ENCODE results near the gene SECISBP2.
"Not testable (repeated sequence)": the region's sequence is repeated elsewhere in the genome, so short reads cannot be mapped to it uniquely, and the experiment has no call there.

The SECISBP2 gene

GRCh38 chr9:89295400-89295799 lies 22.9 kb upstream of the SECISBP2 start:
- no peak overlapping the region for H3K4me3 Mint-ChIP-seq
- DNase-seq, result no peak
- no peaks in the 10 kb centered on the region for H3K27me3 Mint-ChIP-seq
- H3K27ac Mint-ChIP-seq, result no peak overlapping the region
- H3K36me3 Mint-ChIP-seq (ENCODE audit: low read depth), result peaks cover 2% of the 10 kb centered on the region
- no peaks in the 10 kb centered on the region for H3K4me1 Mint-ChIP-seq (ENCODE audit: low read depth)
- H3K9me3 Mint-ChIP-seq, result peaks cover 3% of the 10 kb centered on the region

GRCh38 chr9:89301996-89302395 lies 16.3 kb upstream of the SECISBP2 start:
- H3K27ac Mint-ChIP-seq; H3K36me3 Mint-ChIP-seq (ENCODE audit: low read depth); DNase-seq; H3K4me3 Mint-ChIP-seq; H3K9me3 Mint-ChIP-seq; H3K4me1 Mint-ChIP-seq (ENCODE audit: low read depth); H3K27me3 Mint-ChIP-seq: not testable (repeated sequence)

GRCh38 chr9:89304020-89304833 lies 14.1 kb upstream of the SECISBP2 start:
- H3K27ac Mint-ChIP-seq, result no peak overlapping the region
- peaks cover 14% of the 10 kb centered on the region for H3K36me3 Mint-ChIP-seq (ENCODE audit: low read depth)
- no peaks in the 10 kb centered on the region for H3K9me3 Mint-ChIP-seq
- no peaks in the 10 kb centered on the region for H3K27me3 Mint-ChIP-seq
- peaks cover 4% of the 10 kb centered on the region for H3K4me1 Mint-ChIP-seq (ENCODE audit: low read depth)
- H3K4me3 Mint-ChIP-seq, result no peak overlapping the region
- DNase-seq, result no peak

DNA sequence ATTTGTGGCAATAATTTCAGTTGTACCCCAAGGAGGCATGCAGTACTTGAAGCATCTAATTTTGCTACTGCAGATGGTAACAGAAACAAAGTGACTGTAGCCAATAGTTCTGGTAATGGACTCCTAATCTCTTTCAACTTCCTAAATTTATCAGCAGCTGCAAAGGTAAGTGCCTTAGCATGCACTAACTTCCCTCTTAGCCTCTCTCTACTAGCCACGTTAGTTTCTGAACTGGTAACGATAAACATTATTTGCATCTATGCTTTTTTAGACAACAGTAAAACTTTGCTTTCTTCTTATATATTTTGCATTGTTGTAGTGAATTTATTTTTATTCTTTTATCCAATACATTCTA lies 13.5 kb upstream of the SECISBP2 start:
- no peak overlapping the region for H3K27ac Mint-ChIP-seq
- no peak for DNase-seq
- H3K9me3 Mint-ChIP-seq, result no peaks in the 10 kb centered on the region
- no peaks in the 10 kb centered on the region for H3K27me3 Mint-ChIP-seq
- peaks cover 8% of the 10 kb centered on the region for H3K4me1 Mint-ChIP-seq (ENCODE audit: low read depth)
- H3K4me3 Mint-ChIP-seq, result no peak overlapping the region
- H3K36me3 Mint-ChIP-seq (ENCODE audit: low read depth), result peaks cover 18% of the 10 kb centered on the region

GRCh38 chr9:89305868-89306267 lies 12.4 kb upstream of the SECISBP2 start:
- peaks cover 12% of the 10 kb centered on the region for H3K4me1 Mint-ChIP-seq (ENCODE audit: low read depth)

DNA sequence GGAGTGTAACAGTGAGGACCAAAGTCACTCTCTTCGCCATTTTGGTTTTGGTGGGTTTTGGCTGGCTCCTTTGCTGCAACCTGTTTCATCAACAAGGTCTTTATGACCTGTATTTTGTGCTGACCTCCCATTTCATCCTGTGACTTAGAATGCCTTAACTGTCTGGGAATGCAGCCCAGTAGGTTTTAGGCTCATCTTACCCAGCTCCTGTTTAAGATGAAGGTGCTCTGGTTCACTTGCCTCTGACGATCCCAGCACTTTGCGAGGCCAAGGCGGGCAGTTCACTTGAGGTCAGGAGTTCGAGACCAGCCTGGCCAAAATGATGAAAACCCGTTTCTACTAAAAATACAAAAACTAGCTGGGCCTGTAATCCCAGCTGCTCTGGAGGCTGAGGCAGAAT lies 9.1 kb upstream of the SECISBP2 start:
- Mint-ChIP-seq H3K9me3 (no peaks in the 10 kb centered on the region), H3K4me3 (peak overlapping the region; percentile 93), H3K27ac (peak overlapping the region; percentile 99), H3K27me3 (no peaks in the 10 kb centered on the region), H3K36me3 (ENCODE audit: low read depth) (peaks cover 56% of the 10 kb centered on the region), H3K4me1 (ENCODE audit: low read depth) (peaks cover 27% of the 10 kb centered on the region)
- DNase-seq, result no peak

More at GRCh38 chr9:89305868-89306267, 12.4 kb upstream of the SECISBP2 start:
- Mint-ChIP-seq H3K4me3 (no peak overlapping the region), H3K9me3 (no peaks in the 10 kb centered on the region), H3K27ac (no peak overlapping the region), H3K27me3 (no peaks in the 10 kb centered on the region), H3K36me3 (ENCODE audit: low read depth) (peaks cover 26% of the 10 kb centered on the region)
- no peak for DNase-seq

DNA sequence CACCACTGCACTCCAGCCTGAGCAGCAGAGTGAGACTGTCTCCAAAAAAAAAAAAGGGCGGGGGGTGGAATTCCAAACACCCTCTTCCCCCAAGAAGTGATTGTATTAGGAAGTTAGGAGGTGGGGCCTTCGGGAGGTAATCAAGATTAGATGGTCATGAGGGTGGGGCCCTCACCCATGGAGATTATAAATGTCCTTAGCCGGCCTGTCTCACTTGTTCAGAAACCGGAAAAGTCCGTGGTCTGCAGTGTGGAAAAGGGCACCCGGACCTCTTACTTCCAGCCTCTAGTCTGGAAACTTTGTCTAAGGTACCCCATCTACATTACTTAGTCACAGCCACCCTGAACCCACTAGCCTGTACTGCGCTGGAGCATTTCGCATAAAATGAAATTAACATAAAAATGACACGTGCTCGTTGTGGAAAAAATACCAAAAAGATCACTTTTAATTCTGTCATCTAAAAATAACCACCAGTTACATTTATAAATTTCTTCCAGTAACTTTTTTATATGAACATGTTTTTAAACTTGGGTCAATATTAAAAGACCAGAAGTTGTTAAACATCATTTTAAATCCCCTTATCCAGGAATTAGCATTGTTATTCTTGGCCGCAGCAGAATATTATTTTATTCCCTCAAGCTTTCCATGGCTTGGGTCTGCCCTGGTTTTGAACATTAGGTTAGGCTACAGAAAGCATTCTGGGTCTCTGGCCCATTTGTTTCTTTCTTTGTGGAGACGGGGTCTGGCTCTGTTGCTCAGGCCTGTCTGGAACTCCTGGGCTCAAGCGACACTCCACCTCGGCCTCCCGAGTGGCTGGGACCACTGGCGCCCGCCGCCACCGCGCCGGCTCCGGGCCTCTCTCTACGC lies 8.5 kb upstream of the SECISBP2 start:
- Mint-ChIP-seq H3K36me3 (ENCODE audit: low read depth) (peaks cover 63% of the 10 kb centered on the region), H3K9me3 (no peaks in the 10 kb centered on the region), H3K4me1 (ENCODE audit: low read depth) (peaks cover 33% of the 10 kb centered on the region), H3K4me3 (peak overlapping the region; percentile 93), H3K27me3 (no peaks in the 10 kb centered on the region), H3K27ac (peak overlapping the region; percentile 99)
- no peak for DNase-seq

DNA sequence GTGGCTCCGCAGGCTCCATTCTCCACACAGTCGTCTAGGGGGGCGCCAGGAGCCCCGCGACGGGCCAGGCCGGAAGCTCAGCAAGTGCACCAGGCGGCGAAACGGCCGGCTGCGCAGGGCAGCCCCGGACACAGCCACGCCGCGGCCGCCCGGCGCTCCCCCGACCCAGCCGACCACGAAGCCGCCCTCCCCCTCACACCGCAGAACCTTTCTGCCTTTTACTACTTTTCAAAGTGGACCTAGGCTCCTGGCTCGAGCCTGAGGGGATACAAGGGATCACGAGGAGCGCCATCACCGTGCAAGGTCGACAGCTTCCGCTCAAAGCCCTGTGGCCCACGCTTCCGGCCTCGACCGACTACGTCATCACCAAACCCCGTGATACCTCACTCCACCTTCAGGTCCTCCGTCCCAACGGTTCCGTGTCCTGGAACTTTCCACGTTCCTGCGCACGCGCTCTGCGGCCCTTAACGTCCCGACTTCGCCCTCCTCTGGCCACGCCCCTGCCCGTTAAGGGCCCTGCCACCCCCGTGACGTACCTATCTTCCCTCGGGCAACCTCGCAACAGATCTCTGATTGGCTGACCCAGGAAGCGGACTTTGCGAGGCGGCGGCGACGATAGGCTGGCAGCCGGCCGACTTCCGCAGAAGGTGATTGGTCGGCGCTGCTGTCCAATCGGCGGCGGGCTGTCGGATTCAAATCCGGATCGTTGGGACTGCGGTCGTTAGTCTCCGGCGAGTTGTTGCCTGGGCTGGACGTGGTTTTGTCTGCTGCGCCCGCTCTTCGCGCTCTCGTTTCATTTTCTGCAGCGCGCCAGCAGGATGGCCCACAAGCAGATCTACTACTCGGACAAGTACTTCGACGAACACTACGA lies 7.6 kb upstream of the SECISBP2 start, which contains the start of gene CKS2:
Gene CKS2, plus strand, starts transcription at position 721 of the 871 bp plus-strand sequence. Its CDS starts 98 bp downstream, at position 819.
- peak; percentile 99 for DNase-seq
- Mint-ChIP-seq H3K27ac (peak within 1 kb of the TSS; percentile 99), H3K27me3 (no peaks in the 10 kb centered on the region), H3K36me3 (ENCODE audit: low read depth) (peaks cover 71% of the 10 kb centered on the region), H3K4me3 (peak within 1 kb of the TSS; percentile 93), H3K9me3 (no peaks in the 10 kb centered on the region), H3K4me1 (ENCODE audit: low read depth) (peaks cover 40% of the 10 kb centered on the region)

GRCh38 chr9:89311346-89312221 lies 6.7 kb upstream of the SECISBP2 start:
- Mint-ChIP-seq H3K27me3 (no peaks in the 10 kb centered on the region), H3K36me3 (ENCODE audit: low read depth) (peaks cover 80% of the 10 kb centered on the region), H3K9me3 (no peaks in the 10 kb centered on the region), H3K4me3 (peak overlapping the region; percentile 93), H3K4me1 (ENCODE audit: low read depth) (peaks cover 46% of the 10 kb centered on the region), H3K27ac (peak overlapping the region; percentile 99)
- no peak for DNase-seq

- DNase-seq, result no peak
- H3K36me3 Mint-ChIP-seq (ENCODE audit: low read depth), result peaks cover 86% of the 10 kb centered on the region
- H3K4me3 Mint-ChIP-seq, result peak overlapping the region; percentile 93
- peak overlapping the region; percentile 90 for H3K27ac Mint-ChIP-seq
- H3K4me1 Mint-ChIP-seq (ENCODE audit: low read depth), result peaks cover 51% of the 10 kb centered on the region
- no peaks in the 10 kb centered on the region for H3K27me3 Mint-ChIP-seq
- no peaks in the 10 kb centered on the region for H3K9me3 Mint-ChIP-seq
Measured at GRCh38 chr9:89312222-89312571, 6.1 kb upstream of the SECISBP2 start.

GRCh38 chr9:89313842-89314241 lies 4.5 kb upstream of the SECISBP2 start:
- H3K4me3 Mint-ChIP-seq, result peak overlapping the region; percentile 93
- H3K27me3 Mint-ChIP-seq, result no peaks in the 10 kb centered on the region
- H3K9me3 Mint-ChIP-seq, result no peaks in the 10 kb centered on the region
- no peak for DNase-seq
- H3K27ac Mint-ChIP-seq, result peak overlapping the region; percentile 68
- H3K36me3 Mint-ChIP-seq (ENCODE audit: low read depth), result peaks cover 88% of the 10 kb centered on the region
- peaks cover 61% of the 10 kb centered on the region for H3K4me1 Mint-ChIP-seq (ENCODE audit: low read depth)

- no peaks in the 10 kb centered on the region for H3K9me3 Mint-ChIP-seq
- H3K36me3 Mint-ChIP-seq (ENCODE audit: low read depth), result peaks cover 91% of the 10 kb centered on the region
- H3K4me1 Mint-ChIP-seq (ENCODE audit: low read depth), result peaks cover 62% of the 10 kb centered on the region
- DNase-seq, result no peak
- H3K27me3 Mint-ChIP-seq, result no peaks in the 10 kb centered on the region
- H3K27ac Mint-ChIP-seq, result peak overlapping the region; percentile 48
- peak overlapping the region; percentile 93 for H3K4me3 Mint-ChIP-seq
Measured at GRCh38 chr9:89314955-89315354, 3.3 kb upstream of the SECISBP2 start.

- H3K27me3 Mint-ChIP-seq, result no peaks in the 10 kb centered on the region
- no peak for DNase-seq
- peaks cover 65% of the 10 kb centered on the region for H3K4me1 Mint-ChIP-seq (ENCODE audit: low read depth)
- peaks cover 92% of the 10 kb centered on the region for H3K36me3 Mint-ChIP-seq (ENCODE audit: low read depth)
- H3K4me3 Mint-ChIP-seq, result peak overlapping the region; percentile 93
- H3K27ac Mint-ChIP-seq, result no peak overlapping the region
- no peaks in the 10 kb centered on the region for H3K9me3 Mint-ChIP-seq
Measured at GRCh38 chr9:89315482-89315881, 2.8 kb upstream of the SECISBP2 start.
